ENCODE results near the gene HDHD5.
"Not testable (repeated sequence)": the region's sequence is repeated elsewhere in the genome, so short reads cannot be mapped to it uniquely, and the experiment has no call there.

Gene HDHD5

DNA sequence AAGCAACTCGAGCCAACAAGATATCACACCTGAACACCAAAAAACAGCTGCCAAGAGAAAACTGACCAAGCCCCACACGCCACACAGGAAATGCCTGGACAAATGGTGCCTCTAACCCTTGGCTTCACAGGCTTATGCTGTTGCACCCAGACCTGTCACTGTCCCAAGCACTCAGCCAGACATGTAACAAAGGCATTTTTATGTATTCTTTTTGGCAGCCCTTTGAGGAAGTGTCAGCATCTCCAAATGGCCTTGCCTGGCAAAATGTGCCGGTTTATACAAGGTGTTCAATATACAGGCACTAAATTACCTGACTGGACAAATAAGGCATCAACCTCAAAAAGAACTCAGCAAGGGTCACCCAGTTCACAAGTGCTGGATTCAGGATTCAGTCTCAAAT is 6.1 kb downstream of the HDHD5 start:
- DNase-seq, result no peak

DNA sequence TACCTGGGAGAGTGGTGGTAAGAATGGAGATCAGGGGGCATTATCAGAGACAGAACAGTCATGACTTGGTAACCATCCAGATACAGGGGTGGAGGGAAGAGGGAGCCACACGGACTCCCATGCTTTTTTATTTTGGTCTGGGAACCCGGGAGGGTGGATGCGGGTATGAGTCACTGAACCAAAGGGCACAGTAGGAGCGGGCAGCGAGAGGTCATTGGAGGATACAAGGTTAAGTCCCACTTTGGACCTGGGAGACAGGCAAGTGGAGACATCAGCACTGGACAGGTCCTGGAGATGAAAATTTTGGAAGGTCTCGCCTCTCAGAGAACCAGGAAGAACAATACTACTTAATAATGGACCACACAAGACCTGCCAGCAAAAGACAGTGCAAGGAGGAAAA is 6.7 kb downstream of the HDHD5 start:
- DNase-seq, result no peak

DNA sequence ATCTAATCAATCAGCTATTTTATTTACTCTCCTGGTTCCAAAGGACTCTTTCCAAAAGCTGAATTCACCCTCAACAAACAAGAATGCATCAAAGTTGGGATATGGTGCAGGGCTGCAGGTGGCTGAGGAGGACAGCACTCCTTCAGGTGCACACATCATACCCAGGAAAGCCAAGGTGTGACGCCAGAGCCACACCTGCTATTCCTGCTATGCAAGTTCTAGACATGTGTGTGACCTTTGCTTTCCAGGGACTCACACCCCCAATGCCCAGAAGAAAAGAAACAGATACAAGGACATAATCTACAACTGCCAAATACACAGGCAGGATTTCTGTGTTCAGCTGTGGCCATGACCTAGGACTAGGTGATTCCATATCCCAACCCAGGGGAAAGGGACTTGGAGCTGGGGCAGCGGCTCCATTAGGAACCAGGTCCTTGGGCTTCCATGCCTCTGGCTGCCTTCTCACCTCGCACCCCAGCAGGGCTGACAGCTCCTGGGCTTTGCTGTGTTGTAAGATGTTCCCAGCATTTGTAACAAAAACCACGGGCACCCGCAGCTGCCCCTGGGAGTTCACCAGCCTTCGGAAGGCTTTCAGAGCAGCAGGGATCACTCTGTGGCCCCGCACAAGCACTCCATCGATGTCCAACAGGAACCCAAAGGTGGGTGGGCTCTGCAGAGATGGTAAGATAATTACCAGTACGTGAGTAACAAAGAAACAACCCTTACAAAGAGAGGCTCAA is 9.8 kb downstream of the HDHD5 start:
- no peak for DNase-seq

DNA sequence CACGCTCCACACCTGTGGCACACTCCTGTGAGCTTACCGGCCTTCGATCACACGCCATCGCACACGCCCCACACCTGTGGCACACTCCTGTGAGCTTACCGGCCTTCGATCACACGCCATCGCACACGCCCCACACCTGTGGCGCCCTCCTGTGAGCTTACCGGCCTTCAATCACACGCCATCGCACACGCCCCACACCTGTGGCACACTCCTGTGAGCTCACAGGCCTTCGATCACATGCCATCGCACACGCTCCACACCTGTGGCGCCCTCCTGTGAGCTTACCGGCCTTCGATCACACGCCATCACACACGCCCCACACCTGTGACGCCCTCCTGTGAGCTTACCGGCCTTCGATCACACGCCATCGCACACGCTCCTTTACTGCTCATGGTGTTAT is 11.6 kb downstream of the HDHD5 start:
- not testable (repeated sequence) for DNase-seq

DNA sequence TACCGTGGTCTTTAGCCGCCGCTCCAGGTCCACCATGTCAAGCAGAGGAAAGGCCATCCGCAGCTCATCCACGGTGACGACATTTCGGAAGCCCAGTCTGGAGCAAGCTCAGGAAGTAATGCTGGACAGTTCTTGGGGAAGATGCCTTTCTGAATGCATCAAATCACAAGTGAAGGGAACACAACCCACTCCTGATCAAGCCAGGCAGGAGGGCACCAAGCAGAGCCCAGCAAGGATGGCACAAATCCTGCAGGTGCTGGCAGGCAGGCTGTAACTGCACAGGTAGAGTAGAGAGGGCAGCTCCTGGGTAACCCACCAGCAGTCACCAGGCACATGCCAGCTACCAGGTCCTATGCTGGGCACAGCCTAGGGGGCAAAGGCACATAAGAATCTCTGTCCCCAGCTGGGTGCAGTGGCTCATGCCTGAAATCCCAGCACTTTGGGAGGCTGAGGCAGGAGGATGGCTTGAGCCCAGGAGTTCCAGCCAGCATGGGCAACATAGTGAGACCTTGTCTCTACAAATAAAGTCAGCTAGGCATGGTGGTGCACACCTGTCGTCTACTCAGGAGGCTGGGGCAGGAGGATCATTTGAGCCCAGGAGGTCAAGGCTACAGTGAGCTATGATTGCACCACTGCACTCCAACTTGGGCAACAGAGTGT is 13.9 kb downstream of the HDHD5 start:
- DNase-seq, result no peak

DNA sequence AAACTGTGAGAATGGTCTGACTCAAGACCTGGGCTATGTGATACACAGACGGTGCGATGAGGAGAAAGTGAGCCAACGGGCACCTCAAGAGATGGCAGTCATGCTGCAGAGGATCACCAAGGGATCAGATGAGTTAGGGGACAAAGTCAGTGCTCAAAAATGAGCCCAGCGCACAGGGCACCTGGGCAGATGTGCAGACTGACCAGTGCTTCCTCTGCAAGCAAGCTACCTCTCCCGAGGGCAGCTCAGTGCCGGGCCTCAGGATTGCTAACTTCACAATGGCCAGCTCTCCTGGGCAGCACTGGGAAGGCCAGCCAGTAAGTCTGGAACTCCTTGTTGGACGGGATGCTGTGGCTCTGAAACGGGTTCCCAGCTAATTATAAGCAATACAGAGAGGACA is 15.3 kb downstream of the HDHD5 start:
- no peak for DNase-seq

DNA sequence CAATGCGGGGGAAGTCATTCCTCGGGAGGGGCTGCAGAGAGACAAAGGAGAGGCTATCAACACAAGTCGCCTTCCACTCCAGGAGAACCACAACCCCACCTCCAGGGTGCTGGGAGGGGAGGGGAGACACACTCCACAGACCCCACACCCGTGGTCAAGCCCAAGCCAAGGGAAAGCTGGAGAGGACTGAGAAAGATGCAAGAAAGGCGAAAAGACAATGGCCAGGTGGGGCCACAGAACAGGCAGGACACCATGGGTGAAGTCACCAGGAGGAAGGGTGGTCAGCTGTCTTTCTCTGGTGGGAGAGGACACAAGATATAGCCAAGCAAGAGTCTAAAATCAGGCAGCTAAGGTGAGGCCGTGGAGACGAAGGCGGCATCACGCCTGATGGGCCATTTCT is 16.0 kb downstream of the HDHD5 start:
- DNase-seq, result no peak

DNA sequence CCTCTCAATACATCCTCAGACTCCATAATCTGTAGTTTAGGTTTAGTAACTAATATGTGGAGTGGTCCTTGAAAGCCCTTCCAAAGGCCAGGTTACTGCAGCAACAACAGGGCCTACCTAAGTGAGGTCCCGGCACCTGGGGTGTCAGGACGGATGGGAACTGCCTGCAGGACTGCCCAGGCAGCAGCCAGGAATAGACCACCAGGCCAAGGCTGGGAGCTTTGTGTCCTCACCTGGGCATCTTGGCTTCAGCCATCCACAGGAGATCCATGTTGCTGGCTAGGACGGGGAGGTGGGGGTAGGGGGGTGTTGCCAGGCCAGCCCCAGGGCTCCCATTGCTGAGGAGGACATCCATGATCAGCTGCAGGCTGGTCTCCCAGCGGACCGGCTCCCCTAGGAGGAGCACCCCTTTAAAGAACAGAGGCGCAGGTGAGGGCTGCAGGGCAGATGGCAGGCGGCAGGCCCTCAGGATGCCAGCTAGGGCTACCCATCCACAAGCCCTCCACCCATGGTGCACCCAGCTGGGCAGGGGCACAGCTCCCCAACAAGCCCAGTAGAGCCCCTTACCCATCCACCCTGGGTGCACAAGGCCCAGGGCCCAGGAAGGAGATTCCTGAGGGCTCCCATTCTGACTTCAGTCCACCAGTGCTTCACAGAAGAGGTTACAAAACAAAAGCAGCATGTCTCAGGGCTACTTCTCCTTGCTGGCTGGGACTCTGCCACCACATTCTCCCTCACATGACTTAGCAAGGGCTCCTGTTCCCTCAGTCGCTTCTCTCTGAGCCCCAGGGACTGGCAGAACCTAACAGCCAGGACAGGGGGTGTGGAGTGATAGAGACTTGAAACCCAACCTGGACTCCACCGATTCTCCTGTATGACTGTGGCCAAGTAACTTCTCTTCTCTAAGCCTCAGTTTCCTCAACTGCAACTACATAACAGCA is 18.0 kb downstream of the HDHD5 start:
- no peak for DNase-seq

DNA sequence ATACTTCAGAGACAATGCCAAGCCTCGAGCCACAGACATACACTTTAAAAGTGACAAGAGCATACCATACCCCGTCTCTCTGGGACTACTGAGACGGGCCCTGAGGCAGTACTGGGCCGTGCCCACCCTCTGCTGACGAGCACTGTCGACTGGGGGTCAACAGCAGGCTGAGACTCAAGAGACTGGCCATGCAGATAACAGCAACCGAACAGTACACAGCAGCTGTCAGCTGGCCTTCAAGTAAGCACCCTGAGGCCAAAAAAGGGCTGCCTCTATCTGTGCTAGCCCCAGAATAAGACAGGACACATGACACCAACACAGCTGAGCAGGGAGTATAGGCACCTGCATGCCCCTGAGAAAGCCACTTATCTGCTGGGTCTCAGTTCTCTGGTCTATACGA is 19.1 kb downstream of the HDHD5 start:
- no peak for DNase-seq

DNA sequence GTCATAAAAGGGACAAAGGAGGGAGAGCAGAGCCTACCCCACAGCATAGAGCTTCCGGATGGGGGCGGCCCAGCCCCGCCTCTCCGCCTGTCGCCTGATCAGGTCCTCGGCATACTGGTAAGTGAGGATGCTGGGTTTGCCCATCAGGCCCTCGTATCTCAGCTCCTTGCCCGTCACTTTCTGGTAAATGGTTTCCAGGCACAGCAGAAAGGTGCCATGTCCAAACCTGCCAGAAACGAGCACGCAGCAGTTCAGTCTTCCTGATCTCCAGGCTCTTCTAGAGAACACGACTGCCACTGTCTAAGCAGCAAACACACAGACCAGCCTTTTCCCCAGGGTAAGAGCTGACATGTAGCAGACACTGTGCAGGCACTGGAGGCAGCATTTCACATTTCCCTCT is 20.6 kb downstream of the HDHD5 start:
- no peak for DNase-seq

DNA sequence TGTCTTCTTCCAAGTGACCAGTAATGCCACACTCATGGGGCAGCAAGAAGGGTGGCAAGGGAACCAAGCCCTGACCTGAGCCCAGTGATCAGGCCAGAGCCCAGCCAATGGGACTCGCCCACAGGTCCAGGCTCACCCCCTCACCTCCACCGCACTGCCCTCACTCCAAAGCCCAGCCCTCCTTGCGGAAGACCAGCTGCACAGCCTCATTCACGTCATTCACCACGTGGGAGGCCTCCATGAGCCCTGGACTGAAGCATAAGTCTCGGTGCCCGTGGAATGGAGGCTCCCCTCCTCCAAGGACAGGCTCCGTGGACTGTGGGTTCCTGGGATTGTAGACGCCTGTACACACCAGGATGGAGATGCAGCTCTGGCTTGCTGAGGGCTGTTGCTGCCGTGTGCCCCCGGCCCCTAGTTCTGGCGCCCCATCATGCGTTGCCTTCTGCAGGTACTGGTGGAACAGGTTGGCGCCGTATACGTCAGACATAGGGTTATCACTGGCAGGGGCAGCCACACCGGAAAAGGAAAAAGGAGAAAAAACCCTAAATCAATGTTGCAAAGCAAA is 21.1 kb downstream of the HDHD5 start:
- DNase-seq, result no peak

DNA sequence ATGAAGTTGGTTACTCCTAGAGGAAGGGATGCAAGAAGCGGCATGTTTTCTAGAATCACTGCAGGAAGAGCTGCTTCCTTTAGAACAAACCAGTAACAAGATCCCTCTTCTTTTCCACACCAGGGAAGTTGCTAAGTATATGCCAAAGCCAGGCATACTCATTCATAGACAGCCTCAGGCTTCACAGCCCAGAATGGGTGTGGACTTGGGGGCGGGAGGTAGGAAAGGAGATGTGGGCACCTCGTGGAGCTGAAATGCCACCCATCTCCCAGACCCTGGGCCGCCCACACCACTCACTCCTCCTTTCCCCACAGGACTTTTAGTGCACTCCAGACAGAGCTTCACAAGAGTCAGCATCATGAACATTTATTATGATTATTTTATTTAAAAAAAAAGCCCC is 21.9 kb downstream of the HDHD5 start:
- no peak for DNase-seq

DNA sequence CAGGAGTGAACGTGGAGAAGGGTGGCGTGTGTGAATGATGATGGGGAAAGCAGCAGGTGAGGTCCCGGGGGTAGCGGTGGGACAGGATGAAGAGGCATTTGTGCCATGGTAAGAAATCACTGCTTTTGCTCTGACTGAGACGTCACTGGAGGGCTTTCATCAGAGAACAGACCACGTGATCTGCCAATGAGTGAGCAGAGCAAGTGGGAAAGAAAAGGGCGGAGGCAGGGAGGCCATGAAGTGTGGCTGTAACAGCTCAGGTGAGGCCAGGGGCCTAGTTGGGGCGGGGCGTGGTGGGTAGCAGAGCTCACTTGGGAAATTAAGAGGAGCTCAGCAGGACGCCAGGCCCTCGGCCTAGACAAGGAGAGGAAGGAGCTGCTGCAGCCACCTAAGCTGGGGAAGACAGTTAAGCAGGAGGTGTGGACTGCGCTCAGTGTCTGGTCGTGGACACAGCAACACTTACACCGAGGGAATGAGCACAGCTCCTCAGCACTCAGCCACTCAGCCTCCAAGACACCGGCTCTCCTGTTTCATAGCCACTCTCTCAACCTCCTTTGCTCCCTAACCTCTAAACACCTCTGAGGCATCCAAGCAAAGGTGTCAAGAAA is 23.8 kb downstream of the HDHD5 start:
- DNase-seq, result no peak

DNA sequence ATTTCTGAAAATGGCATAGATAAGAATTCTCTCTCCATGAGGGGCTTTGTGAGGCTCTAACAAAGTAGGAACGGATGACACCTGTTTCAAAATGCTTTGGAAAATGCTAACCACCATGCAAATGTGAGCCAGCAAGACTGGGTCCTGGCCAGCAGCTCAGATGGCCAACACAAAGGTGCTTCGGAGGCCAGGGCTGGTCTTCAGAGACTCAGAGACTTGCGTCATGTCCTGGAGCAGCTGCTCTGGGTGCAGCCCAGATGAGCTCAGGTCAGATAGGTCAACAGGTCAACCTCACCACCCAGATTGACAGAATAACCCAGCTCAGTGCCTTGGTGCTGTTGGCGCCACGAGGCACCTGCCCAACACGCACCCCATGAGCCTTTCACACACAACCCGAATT is 25.9 kb downstream of the HDHD5 start:
- no peak for DNase-seq

DNA sequence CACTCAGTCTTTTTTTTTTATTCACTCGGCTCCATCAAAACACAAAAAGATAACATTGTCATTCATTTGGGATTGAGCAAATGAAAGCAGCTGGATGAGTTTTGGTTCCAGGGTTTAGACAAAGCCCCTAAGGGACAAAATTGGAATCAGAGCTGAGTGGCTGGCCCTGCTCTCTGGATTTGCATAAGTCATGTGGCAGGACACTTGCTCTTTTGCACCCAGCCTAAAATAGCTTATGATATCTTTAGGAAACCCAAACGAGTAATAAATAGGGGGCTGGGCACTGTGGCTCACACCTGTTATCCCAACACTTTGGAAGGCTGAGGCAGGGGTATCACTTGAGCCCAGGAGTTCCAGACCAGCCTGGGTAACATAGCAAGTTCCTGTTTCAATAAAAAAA is 27.0 kb downstream of the HDHD5 start:
- no peak for DNase-seq

DNA sequence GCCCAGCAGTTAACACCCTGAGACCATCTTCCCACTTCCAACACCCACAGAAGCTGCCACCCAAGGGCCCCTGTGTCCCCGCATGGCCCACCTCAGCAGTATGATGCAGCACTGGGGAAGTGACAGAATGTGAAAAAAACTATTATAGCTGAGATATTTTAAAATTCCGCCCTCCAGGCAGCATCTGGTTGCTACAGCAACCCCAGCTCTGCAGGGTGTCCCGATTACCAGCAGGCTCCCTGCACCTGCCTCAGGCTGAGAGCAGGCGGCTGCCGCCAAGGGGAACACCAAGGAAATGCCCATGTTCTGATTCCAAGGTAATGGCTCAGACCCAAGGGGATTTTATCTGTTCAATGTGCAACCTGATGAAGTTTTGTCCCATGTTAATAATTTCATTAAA is 27.4 kb downstream of the HDHD5 start:
- DNase-seq, result no peak

DNA sequence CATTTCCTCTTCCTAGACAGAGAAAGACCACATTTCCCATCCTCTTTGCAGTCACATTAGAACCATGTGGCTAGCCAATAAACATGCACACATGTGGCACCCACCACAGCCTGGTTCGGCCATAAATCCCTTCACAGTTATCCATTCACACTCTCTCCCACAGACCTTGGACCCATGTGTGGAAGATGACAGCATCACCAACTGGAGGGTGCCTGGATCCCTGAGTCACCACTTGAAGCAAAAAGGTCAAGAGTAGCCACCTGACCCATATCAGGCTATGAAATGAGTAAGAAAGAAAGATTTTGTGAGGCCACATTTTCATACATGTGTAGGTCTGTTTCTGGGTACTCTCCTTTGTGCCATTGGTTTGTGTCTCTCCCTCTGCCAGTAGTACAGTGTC is 28.9 kb downstream of the HDHD5 start:
- DNase-seq, result no peak

DNA sequence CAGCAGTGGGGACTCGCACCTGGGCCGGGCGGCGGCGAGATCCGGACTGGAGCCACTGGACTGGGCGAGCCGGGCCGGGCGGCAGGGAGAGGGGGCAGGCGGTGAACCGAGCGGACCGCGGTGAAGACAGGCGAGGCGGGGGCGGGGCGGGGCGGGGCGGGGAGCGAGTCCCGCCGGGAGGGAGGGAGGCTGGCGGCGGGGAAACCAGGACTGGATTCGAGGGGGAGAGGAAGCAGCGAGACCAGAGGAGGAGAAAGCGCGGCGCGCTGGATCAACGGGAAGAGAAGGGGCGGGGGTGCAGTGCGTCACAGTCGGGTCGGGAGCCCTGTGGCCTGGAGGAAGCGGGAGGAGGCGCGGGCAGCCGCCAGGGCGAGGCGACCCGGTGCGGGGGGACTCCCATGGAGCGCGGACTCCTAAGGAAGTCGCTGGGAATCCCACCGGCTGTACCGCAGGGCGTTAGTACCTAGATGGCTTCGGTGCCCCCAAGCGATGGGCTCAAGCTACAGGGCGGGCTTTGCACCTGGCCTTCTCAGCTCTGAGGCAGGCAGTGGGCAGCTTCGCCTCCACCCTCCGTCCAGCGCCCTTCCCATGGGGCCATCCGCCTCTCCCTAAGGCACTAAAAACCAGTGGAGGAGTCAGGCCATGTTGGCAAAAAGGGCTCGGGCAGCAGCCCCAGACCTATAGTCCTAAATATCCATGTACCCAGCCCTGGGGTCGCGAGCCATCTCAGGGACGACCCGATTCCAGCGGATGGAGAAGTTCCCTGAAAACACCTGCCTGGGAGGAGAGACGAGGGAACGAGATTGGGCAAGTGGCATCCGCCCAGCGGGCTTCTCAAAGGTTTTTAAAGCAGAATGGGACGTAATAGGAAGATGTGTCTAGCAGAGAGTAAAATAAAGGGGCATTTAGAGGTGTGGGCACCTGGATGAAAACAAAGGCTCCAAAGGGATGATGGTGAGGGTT is 37.6 kb downstream of the HDHD5 start, which contains the start of gene TMEM121B:
Gene TMEM121B, minus strand, starts transcription at position 128 of the 963 bp plus-strand sequence. CDS start 233 bp downstream, outside the sequence.
- peak; percentile 17 to 29 for DNase-seq

DNA sequence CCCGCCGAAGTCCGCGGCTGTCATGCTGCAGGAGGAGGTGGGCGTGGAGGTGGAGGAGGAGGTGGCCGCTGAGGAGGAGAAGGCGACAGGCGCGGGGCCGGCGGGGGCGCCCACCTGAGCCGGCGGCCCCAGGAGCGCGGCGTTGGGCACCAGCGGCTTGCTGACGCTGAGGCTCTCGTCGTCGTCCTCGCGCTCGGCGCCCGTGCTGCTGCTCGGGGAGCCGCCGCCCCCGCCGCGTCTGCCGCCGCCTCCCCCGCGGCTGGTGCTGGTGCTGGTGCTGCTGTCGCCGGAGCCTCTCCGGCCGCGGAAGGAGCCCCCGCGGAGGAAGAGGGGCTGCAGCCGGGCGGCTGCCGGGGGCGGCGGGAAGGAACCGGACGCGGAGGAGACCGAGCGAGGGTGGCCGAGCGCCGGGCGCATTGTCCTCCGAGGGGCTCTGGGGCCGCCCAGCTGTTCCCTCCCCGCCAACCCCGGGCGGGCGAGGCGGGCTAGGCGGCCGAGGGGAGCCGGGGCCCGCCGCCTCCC is 38.3 kb downstream of the HDHD5 start:
- DNase-seq, result no peak

DNA sequence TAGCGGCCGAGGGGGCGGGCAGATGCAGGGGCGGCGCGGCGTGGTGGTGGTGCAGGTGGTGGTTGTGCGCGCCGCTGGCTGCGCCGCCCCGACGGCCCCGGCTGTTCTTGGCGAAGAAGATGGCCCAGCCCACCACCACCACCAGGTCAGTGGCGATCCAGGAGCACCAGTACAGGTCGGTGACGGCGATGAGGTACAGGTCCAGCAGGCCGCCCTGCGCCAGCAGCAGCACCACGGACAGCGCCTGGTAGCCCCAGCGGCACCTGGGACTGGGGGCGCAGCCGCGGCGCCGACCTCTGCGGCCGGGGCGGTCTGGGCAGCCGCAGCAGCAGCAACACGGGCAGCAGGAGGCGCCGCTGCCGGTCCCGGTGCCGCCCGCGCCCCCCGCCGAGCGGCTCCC is 38.8 kb downstream of the HDHD5 start:
- peak; percentile 27 to 32 for DNase-seq

DNA sequence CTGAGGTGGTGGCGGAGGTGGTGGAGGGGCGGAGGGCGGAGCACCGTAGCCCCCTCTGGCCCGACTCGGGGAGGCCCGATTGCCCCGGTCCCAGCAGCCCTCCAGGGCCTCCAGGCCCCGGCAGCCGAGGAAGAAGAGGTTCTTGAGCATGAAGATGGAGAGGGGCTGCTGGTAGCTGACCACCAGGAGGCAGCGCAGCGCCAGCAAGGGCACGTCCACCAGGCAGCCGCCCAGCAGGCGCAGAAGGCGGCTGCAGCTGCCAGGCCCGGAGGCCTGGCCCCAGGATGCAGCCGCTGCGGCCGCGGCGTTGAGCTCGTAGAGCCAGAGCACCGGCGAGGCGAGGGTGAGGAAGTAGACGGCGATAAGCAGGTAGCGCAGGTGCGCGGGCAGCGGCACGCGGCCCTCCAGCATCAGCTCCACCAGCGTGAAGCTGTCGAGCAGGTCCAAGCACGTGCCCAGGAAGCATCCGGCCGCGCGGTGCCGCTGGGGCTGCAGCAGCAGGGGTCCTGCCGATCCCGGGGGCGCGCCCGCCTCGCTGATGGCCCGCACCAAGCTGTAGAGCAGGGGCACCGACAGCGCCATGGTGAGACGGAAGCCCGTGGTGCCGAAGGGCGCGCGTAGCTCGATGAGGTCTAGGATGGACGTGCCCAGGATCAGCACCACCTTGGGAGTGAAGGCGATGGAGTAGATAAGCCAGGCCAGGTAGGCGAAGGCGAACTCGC is 39.4 kb downstream of the HDHD5 start:
- no peak for DNase-seq
